Measurements from ENCODE around the gene TOB2.
"Not testable (repeated sequence)": the region's sequence is repeated elsewhere in the genome, so short reads cannot be mapped to it uniquely, and the experiment has no call there.

Gene TOB2

GRCh38 chr22:41468381-41469217 is 22.0 kb upstream of the TOB2 start, which contains the start of the genes ACO2 and PHF5A:
Gene ACO2 (plus strand): TSS chr22:41469117. CDS start chr22:41469147, 30 bp downstream.
Gene PHF5A (minus strand): TSS chr22:41468692. CDS start chr22:41468653, 39 bp downstream.
- Histone ChIP-seq H3K4me3 (ENCODE audit: insufficient read depth, low read depth, low read length) (peak within 1 kb of the TSS; percentile 90), H3K4me1 (ENCODE audit: control insufficient read depth, insufficient read depth, low read length) (peaks cover 7% of the 10 kb centered on the region), H3K36me3 (ENCODE audit: control insufficient read depth, insufficient read depth, low read length) (peaks cover 37% of the 10 kb centered on the region), H3K9me3 (ENCODE audit: control insufficient read depth, low read length) (no peaks in the 10 kb centered on the region), H3K27me3 (ENCODE audit: control insufficient read depth, insufficient read depth, low read length, poor library complexity, severe bottlenecking) (no peaks in the 10 kb centered on the region), H3K27ac (ENCODE audit: insufficient read depth, low read depth, low read length, poor library complexity, severe bottlenecking) (peak within 1 kb of the TSS; percentile 97)
- WGBS, 2 experiments, result 0% methylated on average over 51 of the region's 51 CpGs

GRCh38 chr22:41461901-41462300 is 15.3 kb upstream of the TOB2 start:
- Histone ChIP-seq H3K36me3 (ENCODE audit: control insufficient read depth, insufficient read depth, low read length) (peaks cover 53% of the 10 kb centered on the region), H3K4me1 (ENCODE audit: control insufficient read depth, insufficient read depth, low read length) (no peaks in the 10 kb centered on the region)
- WGBS, 2 experiments, result 94 to 96% methylated on average over 4 of the region's 4 CpGs

DNA sequence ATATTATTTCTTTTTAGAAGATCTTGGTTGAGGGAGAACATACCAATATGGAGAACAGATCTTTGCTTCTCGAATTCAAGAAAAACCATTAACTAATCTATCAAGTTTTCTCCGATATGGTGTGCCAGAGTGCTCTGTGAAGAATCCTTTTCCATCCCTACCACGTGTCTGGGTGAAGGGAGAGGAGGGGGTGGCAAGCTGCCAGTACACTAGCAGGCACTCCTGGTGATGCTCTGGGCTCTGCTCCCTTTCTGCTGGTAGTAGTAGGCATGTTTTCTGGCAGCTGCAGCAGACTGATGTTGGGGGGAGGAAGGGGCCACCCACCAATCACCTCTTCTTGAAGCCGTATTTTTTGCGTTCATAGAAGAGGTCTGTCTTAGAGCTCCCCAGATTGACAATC is 13.5 kb upstream of the TOB2 start:
- 97 to 99% methylated on average over 5 of the region's 5 CpGs for WGBS, 2 experiments
- H3K4me3 ChIP-seq (ENCODE audit: insufficient read depth, low read depth, low read length); H3K27ac ChIP-seq (ENCODE audit: insufficient read depth, low read depth, low read length, poor library complexity, severe bottlenecking); H3K4me1 ChIP-seq (ENCODE audit: control insufficient read depth, insufficient read depth, low read length); H3K9me3 ChIP-seq (ENCODE audit: control insufficient read depth, low read length); H3K27me3 ChIP-seq (ENCODE audit: control insufficient read depth, insufficient read depth, low read length, poor library complexity, severe bottlenecking): not testable (repeated sequence)
- H3K36me3 ChIP-seq (ENCODE audit: control insufficient read depth, insufficient read depth, low read length), result peaks cover 34% of the 10 kb centered on the region

More at GRCh38 chr22:41461901-41462300, 15.3 kb upstream of the TOB2 start:
- no peak overlapping the region for H3K4me3 ChIP-seq (ENCODE audit: insufficient read depth, low read depth, low read length)
- H3K9me3 ChIP-seq (ENCODE audit: control insufficient read depth, low read length), result no peaks in the 10 kb centered on the region
- no peak overlapping the region for H3K27ac ChIP-seq (ENCODE audit: insufficient read depth, low read depth, low read length, poor library complexity, severe bottlenecking)
- H3K27me3 ChIP-seq (ENCODE audit: control insufficient read depth, insufficient read depth, low read length, poor library complexity, severe bottlenecking), result no peaks in the 10 kb centered on the region

GRCh38 chr22:41459431-41459830 is 12.8 kb upstream of the TOB2 start:
- H3K4me3 ChIP-seq (ENCODE audit: insufficient read depth, low read depth, low read length), result no peak overlapping the region
- H3K27me3 ChIP-seq (ENCODE audit: control insufficient read depth, insufficient read depth, low read length, poor library complexity, severe bottlenecking), result no peaks in the 10 kb centered on the region
- H3K4me1 ChIP-seq (ENCODE audit: control insufficient read depth, insufficient read depth, low read length), result no peaks in the 10 kb centered on the region
- WGBS, 2 experiments, result 100% methylated on average over 1 of the region's 1 CpG
- no peaks in the 10 kb centered on the region for H3K9me3 ChIP-seq (ENCODE audit: control insufficient read depth, low read length)
- no peak overlapping the region for H3K27ac ChIP-seq (ENCODE audit: insufficient read depth, low read depth, low read length, poor library complexity, severe bottlenecking)
- H3K36me3 ChIP-seq (ENCODE audit: control insufficient read depth, insufficient read depth, low read length), result peaks cover 28% of the 10 kb centered on the region

- Histone ChIP-seq H3K4me1 (ENCODE audit: control insufficient read depth, insufficient read depth, low read length) (no peaks in the 10 kb centered on the region), H3K27ac (ENCODE audit: insufficient read depth, low read depth, low read length, poor library complexity, severe bottlenecking) (no peak overlapping the region), H3K27me3 (ENCODE audit: control insufficient read depth, insufficient read depth, low read length, poor library complexity, severe bottlenecking) (no peaks in the 10 kb centered on the region), H3K9me3 (ENCODE audit: control insufficient read depth, low read length) (no peaks in the 10 kb centered on the region), H3K36me3 (ENCODE audit: control insufficient read depth, insufficient read depth, low read length) (peaks cover 21% of the 10 kb centered on the region), H3K4me3 (ENCODE audit: insufficient read depth, low read depth, low read length) (no peak overlapping the region)
- WGBS, 2 experiments, result 94% methylated on average over 6 to 7 of the region's 7 CpGs
Observed at GRCh38 chr22:41458161-41458728, 11.6 kb upstream of the TOB2 start.

DNA sequence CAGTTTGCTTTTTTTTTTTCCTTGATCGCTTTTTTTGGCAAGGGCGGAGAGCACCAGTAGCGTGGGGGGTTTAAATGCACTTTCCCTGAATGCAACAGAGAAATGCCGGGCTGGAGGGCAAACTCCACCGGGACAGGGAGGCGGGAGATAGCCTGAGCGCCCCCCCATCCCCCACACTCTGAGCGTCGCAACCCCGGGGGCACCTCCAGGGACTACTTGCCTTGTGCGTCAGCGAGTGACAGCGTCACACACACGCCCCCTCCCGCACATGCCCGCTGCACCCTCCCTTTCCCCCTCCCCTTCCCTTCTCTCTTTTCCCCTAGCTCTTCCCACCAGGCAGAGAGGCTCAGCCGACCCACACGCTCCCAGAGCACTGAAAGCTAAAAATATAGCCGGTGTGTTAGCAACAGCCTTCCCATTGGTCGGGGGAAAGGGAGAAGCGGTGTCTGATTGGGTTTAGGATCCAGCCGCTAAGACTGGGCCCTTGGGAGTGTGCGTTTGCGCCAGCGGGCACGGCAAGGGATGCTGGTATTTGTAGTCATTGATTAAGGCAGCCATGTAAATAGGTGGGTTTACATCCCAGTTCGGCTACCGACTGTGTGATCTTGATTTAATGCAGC is 1.7 kb upstream of the TOB2 start:
- 1 to 3% methylated on average over 28 of the region's 28 CpGs for WGBS, 2 experiments
- H3K4me3 ChIP-seq (ENCODE audit: insufficient read depth, low read depth, low read length), result peak overlapping the region; percentile 91
- peak overlapping the region; percentile 96 for H3K27ac ChIP-seq (ENCODE audit: insufficient read depth, low read depth, low read length, poor library complexity, severe bottlenecking)
- no peaks in the 10 kb centered on the region for H3K36me3 ChIP-seq (ENCODE audit: control insufficient read depth, insufficient read depth, low read length)
- H3K4me1 ChIP-seq (ENCODE audit: control insufficient read depth, insufficient read depth, low read length), result peaks cover 11% of the 10 kb centered on the region
- H3K27me3 ChIP-seq (ENCODE audit: control insufficient read depth, insufficient read depth, low read length, poor library complexity, severe bottlenecking), result no peaks in the 10 kb centered on the region
- H3K9me3 ChIP-seq (ENCODE audit: control insufficient read depth, low read length), result no peaks in the 10 kb centered on the region

- Histone ChIP-seq H3K36me3 (ENCODE audit: control insufficient read depth, insufficient read depth, low read length) (no peaks in the 10 kb centered on the region), H3K27me3 (ENCODE audit: control insufficient read depth, insufficient read depth, low read length, poor library complexity, severe bottlenecking) (no peaks in the 10 kb centered on the region), H3K9me3 (ENCODE audit: control insufficient read depth, low read length) (no peaks in the 10 kb centered on the region), H3K27ac (ENCODE audit: insufficient read depth, low read depth, low read length, poor library complexity, severe bottlenecking) (peak overlapping the region; percentile 96), H3K4me1 (ENCODE audit: control insufficient read depth, insufficient read depth, low read length) (peaks cover 18% of the 10 kb centered on the region), H3K4me3 (ENCODE audit: insufficient read depth, low read depth, low read length) (peak overlapping the region; percentile 91)
- WGBS, 2 experiments, result 0% methylated on average over 63 of the region's 63 CpGs
Observed at GRCh38 chr22:41447435-41448188, 1.0 kb upstream of the TOB2 start.

DNA sequence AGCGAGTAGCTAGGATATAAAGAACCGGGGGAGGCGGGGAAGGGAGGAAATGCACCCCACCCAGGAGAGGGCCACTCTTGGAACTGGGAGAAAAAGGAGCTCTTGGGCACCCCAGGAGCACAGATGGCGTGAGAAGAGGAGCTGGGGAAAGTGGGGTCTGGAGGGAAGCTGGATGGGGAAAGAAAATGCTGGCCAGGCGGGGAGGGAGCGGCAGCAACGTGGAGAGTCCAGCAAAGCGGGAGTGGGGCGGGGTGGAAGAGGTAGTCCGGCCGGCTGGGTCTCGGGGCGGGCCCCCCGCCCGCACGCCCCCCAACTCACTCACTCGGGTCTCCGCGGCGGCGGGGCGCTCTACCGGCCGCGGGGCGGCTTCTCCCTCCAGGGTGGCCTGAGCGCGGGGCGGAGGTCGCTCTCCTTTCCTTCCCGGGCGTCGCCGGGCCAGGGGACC is 522 bp downstream of the TOB2 start:
- peaks cover 3% of the 10 kb centered on the region for H3K36me3 ChIP-seq (ENCODE audit: control insufficient read depth, insufficient read depth, low read length)
- no peaks in the 10 kb centered on the region for H3K27me3 ChIP-seq (ENCODE audit: control insufficient read depth, insufficient read depth, low read length, poor library complexity, severe bottlenecking)
- peak overlapping the region; percentile 91 for H3K4me3 ChIP-seq (ENCODE audit: insufficient read depth, low read depth, low read length)
- H3K4me1 ChIP-seq (ENCODE audit: control insufficient read depth, insufficient read depth, low read length), result peaks cover 18% of the 10 kb centered on the region
- H3K27ac ChIP-seq (ENCODE audit: insufficient read depth, low read depth, low read length, poor library complexity, severe bottlenecking), result peak overlapping the region; percentile 96
- H3K9me3 ChIP-seq (ENCODE audit: control insufficient read depth, low read length), result no peaks in the 10 kb centered on the region
- 0% methylated on average over 34 of the region's 34 CpGs for WGBS, 2 experiments

- no peaks in the 10 kb centered on the region for H3K9me3 ChIP-seq (ENCODE audit: control insufficient read depth, low read length)
- peak overlapping the region; percentile 96 for H3K27ac ChIP-seq (ENCODE audit: insufficient read depth, low read depth, low read length, poor library complexity, severe bottlenecking)
- peak overlapping the region; percentile 91 for H3K4me3 ChIP-seq (ENCODE audit: insufficient read depth, low read depth, low read length)
- peaks cover 18% of the 10 kb centered on the region for H3K4me1 ChIP-seq (ENCODE audit: control insufficient read depth, insufficient read depth, low read length)
- peaks cover 4% of the 10 kb centered on the region for H3K36me3 ChIP-seq (ENCODE audit: control insufficient read depth, insufficient read depth, low read length)
- H3K27me3 ChIP-seq (ENCODE audit: control insufficient read depth, insufficient read depth, low read length, poor library complexity, severe bottlenecking), result no peaks in the 10 kb centered on the region
- WGBS, 2 experiments, result 0% methylated on average over 22 of the region's 22 CpGs
Observed at GRCh38 chr22:41445129-41446056, 1.2 kb downstream of the TOB2 start.

Measured in ectodermal cell (in vitro differentiated cells).